Caco-2 (cell line): Measurements from ENCODE around the gene NLGN4Y. TPM values are rescaled to one million over a fixed set of nuclear protein-coding genes. Genes with fewer than 3 reads are reported as not detected.

Source experiments
- BruUV-seq: library from RNA; stranded (reverse); fragments of 400-500 nt; replicated peaks from 2 replicates; lab custom pipeline; 2021; lab: Mats Ljungman, UMichigan
- CTCF ChIA-PET: fragments of 300-600 bp; sonication (Branson Sonifier 250); formaldehyde crosslinking; loops from one replicate; lab custom pipeline; 2022; ENCODE audit warnings: antibody characterized with exemption; lab: Charles Lee
- POLR2A ChIA-PET: fragments of 300-600 bp; sonication (Branson Sonifier 250); formaldehyde crosslinking; loops from one replicate; lab custom pipeline; 2022; ENCODE audit warnings: antibody characterized with exemption; lab: Charles Lee
- DNase-seq, 2 experiments: peaks; one replicate each; pipeline versions ENCODE4 v3.0.0 to v3.0.0-alpha.2; 2020 to 2022
- H3K27me3 ChIP-seq: replicated peaks from 2 replicates; pipeline ENCODE4 v1.6.0; 2011; ENCODE audit warnings: low read length; ENCODE audit not compliant: control insufficient read depth, insufficient read depth
- H3K36me3 ChIP-seq: 2 replicates; pipeline ENCODE4 v1.5.1; 2011; ENCODE audit warnings: low read length; ENCODE audit not compliant: control insufficient read depth, insufficient read depth
- H3K4me1 ChIP-seq: fragments of 250-450 bp; sonication (Bioruptor Pico); 2 replicates; pipeline ENCODE4 v1.5.1; 2020; ENCODE audit warnings: mild to moderate bottlenecking
- H3K4me3 ChIP-seq: 2 replicates; pipeline ENCODE4 v1.5.1; 2011; ENCODE audit warnings: low read depth, mild to moderate bottlenecking, control low read depth, low read length
- H3K9me3 ChIP-seq: fragments of 250-450 bp; sonication (Bioruptor Pico); 2 replicates; pipeline ENCODE4 v1.5.1; 2020; ENCODE audit warnings: mild to moderate bottlenecking, moderate library complexity
- H3K27ac Mint-ChIP-seq: one replicate; pipeline ENCODE4 v1.8.0; 2022; ENCODE audit warnings: mixed read lengths; ENCODE audit not compliant: unreplicated experiment
- H3K27me3 Mint-ChIP-seq: one replicate; pipeline ENCODE4 v1.8.0; 2022; ENCODE audit warnings: mixed read lengths; ENCODE audit not compliant: insufficient read depth, unreplicated experiment
- H3K36me3 Mint-ChIP-seq: one replicate; pipeline ENCODE4 v1.8.0; 2022; ENCODE audit warnings: mild to moderate bottlenecking, mixed read lengths; ENCODE audit not compliant: insufficient read depth, unreplicated experiment
- H3K4me1 Mint-ChIP-seq: one replicate; pipeline ENCODE4 v1.8.0; 2022; ENCODE audit warnings: low read depth, mixed read lengths; ENCODE audit not compliant: unreplicated experiment
- H3K4me3 Mint-ChIP-seq: one replicate; pipeline ENCODE4 v1.8.0; 2022; ENCODE audit warnings: mild to moderate bottlenecking, moderate library complexity, mixed read lengths; ENCODE audit not compliant: unreplicated experiment
- H3K9me3 Mint-ChIP-seq: one replicate; pipeline ENCODE4 v1.8.0; 2022; ENCODE audit warnings: mixed read lengths; ENCODE audit not compliant: unreplicated experiment
- intact Hi-C: fragments of 100-400 bp; cut with micrococcal nuclease; formaldehyde crosslinking; loops from one replicate; pipeline ENCODE4 v1.10.0; 2022; ENCODE audit not compliant: unreplicated experiment
- total RNA-seq: library from RNA; stranded (reverse); gene quantifications from 2 replicates; pipeline ENCODE4 v1.2.3, GENCODE V29; 2022
- TF ChIP-seq, protein P1 (sequence below), 2 experiments: fragments of 200-600 bp in 1 of 2; IDR thresholded peaks; 1 replicate in 1 of 2; 2 replicates in 1 of 2; pipeline versions ENCODE4 v1.5.1 to v1.8.0; 2011 to 2022; ENCODE audit warnings: antibody characterized with exemption in 1 of 2, control low read depth in 1 of 2, inconsistent platforms in 1 of 2, low read depth in 1 of 2, low read length in 1 of 2, mild to moderate bottlenecking in 1 of 2, moderate library complexity in 1 of 2; ENCODE audit not compliant: insufficient read depth in 1 of 2, severe bottlenecking in 1 of 2, unreplicated experiment in 1 of 2

NLGN4Y gene
- total RNA-seq, 1 experiment from 2014 or later, result not detected

DNA sequence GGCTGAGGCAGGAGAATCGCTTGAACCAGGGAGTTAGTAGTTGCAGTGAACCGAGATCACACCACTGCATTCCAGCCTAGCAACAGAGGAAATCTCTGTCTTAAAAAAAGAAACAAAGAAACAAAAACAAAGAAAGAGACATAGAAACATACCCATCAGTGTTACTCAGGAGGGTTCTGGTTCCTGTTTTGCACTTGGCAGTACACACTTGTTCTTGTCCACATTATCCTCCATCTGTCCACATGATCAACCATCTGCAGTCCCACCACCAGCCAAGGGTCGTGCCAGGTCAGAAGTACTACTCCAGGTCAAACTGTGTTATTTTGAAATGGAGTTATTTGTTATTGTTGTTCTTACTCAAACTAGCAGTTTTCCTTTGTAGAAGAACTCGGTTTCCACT lies 62.4 kb downstream of the NLGN4Y start:
- no TSS peak for BruUV-seq
- intact Hi-C loops, result no loop called here
- Histone ChIP-seq H3K36me3 (no peaks in the 10 kb centered on the region), H3K9me3 (no peaks in the 10 kb centered on the region), H3K4me3 (no peak overlapping the region), H3K27me3 (no peaks in the 10 kb centered on the region), H3K4me1 (no peaks in the 10 kb centered on the region)
- Mint-ChIP-seq H3K9me3 (no peaks in the 10 kb centered on the region), H3K4me1 (no peaks in the 10 kb centered on the region), H3K4me3 (no peak overlapping the region), H3K27me3 (no peaks in the 10 kb centered on the region), H3K36me3 (no peaks in the 10 kb centered on the region), H3K27ac (no peak overlapping the region)
- CTCF ChIA-PET, result no interaction called here
- no peak for DNase-seq
- POLR2A ChIA-PET, result no interaction called here
- TF ChIP-seq, protein P1, sequence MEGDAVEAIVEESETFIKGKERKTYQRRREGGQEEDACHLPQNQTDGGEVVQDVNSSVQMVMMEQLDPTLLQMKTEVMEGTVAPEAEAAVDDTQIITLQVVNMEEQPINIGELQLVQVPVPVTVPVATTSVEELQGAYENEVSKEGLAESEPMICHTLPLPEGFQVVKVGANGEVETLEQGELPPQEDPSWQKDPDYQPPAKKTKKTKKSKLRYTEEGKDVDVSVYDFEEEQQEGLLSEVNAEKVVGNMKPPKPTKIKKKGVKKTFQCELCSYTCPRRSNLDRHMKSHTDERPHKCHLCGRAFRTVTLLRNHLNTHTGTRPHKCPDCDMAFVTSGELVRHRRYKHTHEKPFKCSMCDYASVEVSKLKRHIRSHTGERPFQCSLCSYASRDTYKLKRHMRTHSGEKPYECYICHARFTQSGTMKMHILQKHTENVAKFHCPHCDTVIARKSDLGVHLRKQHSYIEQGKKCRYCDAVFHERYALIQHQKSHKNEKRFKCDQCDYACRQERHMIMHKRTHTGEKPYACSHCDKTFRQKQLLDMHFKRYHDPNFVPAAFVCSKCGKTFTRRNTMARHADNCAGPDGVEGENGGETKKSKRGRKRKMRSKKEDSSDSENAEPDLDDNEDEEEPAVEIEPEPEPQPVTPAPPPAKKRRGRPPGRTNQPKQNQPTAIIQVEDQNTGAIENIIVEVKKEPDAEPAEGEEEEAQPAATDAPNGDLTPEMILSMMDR (IDR thresholded peaks at IDR 0.05; ENCODE audit: insufficient read depth in 1 of 2, low read depth in 1 of 2, low read length in 1 of 2, severe bottlenecking in 1 of 2, unreplicated experiment in 1 of 2), result no peak

DNA sequence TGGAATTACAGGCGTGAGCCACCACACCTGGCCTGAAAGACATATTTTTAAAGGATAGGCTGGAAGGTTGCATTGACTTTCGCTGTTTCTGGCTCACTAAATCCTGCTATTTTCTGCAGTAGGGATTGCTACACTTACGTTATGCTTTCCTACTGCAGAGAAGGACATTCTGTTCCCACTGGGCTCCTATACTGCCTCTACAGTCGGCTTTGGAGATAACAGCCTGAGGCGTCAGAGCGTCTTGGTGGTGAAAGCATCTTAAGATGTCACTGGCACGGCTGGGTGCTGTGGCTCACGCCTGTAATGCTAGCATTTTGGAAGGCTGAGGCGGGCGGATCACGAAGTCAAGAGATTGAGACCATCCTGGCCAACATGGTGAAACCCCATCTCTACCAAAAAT lies 77.0 kb downstream of the NLGN4Y start:
- Mint-ChIP-seq H3K4me3 (no peak overlapping the region), H3K27ac (no peak overlapping the region), H3K36me3 (no peaks in the 10 kb centered on the region), H3K27me3 (no peaks in the 10 kb centered on the region), H3K4me1 (no peaks in the 10 kb centered on the region), H3K9me3 (no peaks in the 10 kb centered on the region)
- no peaks in the 10 kb centered on the region for H3K9me3 ChIP-seq
- H3K27me3 ChIP-seq, result no peaks in the 10 kb centered on the region
- intact Hi-C loops, result no loop called here
- BruUV-seq, result no TSS peak
- H3K36me3 ChIP-seq, result no peaks in the 10 kb centered on the region
- POLR2A ChIA-PET, result no interaction called here
- DNase-seq, result no peak
- TF ChIP-seq, protein P1 (IDR thresholded peaks at IDR 0.05; ENCODE audit: insufficient read depth in 1 of 2, low read depth in 1 of 2, low read length in 1 of 2, severe bottlenecking in 1 of 2, unreplicated experiment in 1 of 2), result no peak
- CTCF ChIA-PET, result no interaction called here
- no peaks in the 10 kb centered on the region for H3K4me1 ChIP-seq
- H3K4me3 ChIP-seq, result no peak overlapping the region

DNA sequence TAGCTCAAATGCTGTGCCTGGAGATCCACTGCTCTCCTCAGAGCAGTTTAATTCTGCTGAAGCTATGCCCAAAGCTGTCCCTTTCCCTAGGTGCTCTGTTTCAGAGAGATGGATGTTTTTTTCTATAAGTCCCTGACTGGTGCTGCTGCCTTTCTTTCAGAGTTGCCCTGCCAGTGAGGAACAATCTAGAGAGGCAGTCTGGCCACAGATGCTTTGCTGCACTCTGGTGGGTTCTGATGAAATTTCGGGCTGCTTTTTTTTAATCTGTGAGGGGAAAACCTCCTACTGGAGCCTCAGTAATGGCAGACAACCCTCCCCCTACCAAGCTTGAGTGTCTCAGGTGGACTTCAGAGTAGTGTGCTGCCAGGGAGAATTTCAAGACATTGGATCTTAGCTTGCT lies 93.3 kb downstream of the NLGN4Y start:
- POLR2A ChIA-PET, result no interaction called here
- Histone ChIP-seq H3K27me3 (no peaks in the 10 kb centered on the region), H3K36me3 (no peaks in the 10 kb centered on the region), H3K4me1 (no peaks in the 10 kb centered on the region), H3K9me3 (no peaks in the 10 kb centered on the region), H3K4me3 (no peak overlapping the region)
- CTCF ChIA-PET, result no interaction called here
- H3K27me3 Mint-ChIP-seq, result no peaks in the 10 kb centered on the region
- BruUV-seq, result no TSS peak
- H3K27ac Mint-ChIP-seq, result no peak overlapping the region
- no peak overlapping the region for H3K4me3 Mint-ChIP-seq
- TF ChIP-seq, protein P1 (IDR thresholded peaks at IDR 0.05; ENCODE audit: insufficient read depth in 1 of 2, low read depth in 1 of 2, low read length in 1 of 2, severe bottlenecking in 1 of 2, unreplicated experiment in 1 of 2), result no peak
- intact Hi-C loops, result no loop called here
- DNase-seq, result no peak
- no peaks in the 10 kb centered on the region for H3K4me1 Mint-ChIP-seq
- H3K36me3 Mint-ChIP-seq, result no peaks in the 10 kb centered on the region
- H3K9me3 Mint-ChIP-seq, result no peaks in the 10 kb centered on the region
